SK-N-MC (cell line): Measurements from ENCODE around the gene CMIP.

ENCODE experiments used
- EZH2 ChIP-seq: fragments of 200-600 bp; sonication (generic); IDR thresholded peaks from one replicate; pipeline ENCODE4 v1.6.1; 2017; ENCODE audit warnings: antibody characterized with exemption
- FOXP2 ChIP-seq: optimal IDR thresholded peaks from 2 replicates; pipeline ENCODE3; 2011; ENCODE audit warnings: mild to moderate bottlenecking, moderate library complexity; ENCODE audit not compliant: insufficient read depth; ENCODE audit errors: extremely low read length, control extremely low read depth
- POLR2AphosphoS5 ChIP-seq: IDR thresholded peaks from 2 replicates; pipeline ENCODE4 v1.6.1; 2012; ENCODE audit warnings: mild to moderate bottlenecking, low read depth, low read length, borderline replicate concordance

DNA sequence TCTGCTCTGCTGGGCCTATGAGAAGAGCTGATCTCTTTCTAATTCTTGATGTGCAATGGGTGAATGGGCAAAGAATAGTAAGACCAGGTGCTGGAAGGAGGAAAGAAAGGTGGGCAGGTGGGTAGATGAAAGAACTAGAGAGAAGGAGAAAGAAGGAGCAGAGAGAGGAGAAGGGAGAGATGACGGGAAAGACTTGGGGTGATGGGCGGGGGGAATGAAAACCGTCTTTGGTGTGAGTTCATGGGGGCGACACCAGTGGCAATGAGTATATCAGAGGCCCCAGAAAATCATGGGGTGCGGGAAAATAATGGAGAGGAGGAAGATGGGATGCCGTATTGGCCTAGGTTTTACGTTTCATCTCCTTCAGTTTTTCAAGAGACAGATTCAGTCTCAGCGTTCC, 205.7 kb downstream of the CMIP start:
- no peak for TF ChIP-seq POLR2AphosphoS5
- TF ChIP-seq FOXP2, result no peak
- no peak for TF ChIP-seq EZH2
